Ectodermal cell (in vitro differentiated cells): ENCODE results near the gene NT5E.

ENCODE experiments used
- H3K27ac ChIP-seq: 2 replicates; pipeline ENCODE4 v1.7.0; 2013; ENCODE audit warnings: mild to moderate bottlenecking, low read depth, low read length; ENCODE audit not compliant: insufficient read depth, poor library complexity, severe bottlenecking
- H3K27me3 ChIP-seq: 2 replicates; pipeline ENCODE4 v1.7.0; 2013; ENCODE audit warnings: mild to moderate bottlenecking, low read length; ENCODE audit not compliant: insufficient read depth, control insufficient read depth, poor library complexity, severe bottlenecking
- H3K36me3 ChIP-seq: one replicate; pipeline ENCODE4 v1.7.0; 2013; ENCODE audit warnings: low read length; ENCODE audit not compliant: control insufficient read depth, insufficient read depth
- H3K4me1 ChIP-seq: one replicate; pipeline ENCODE4 v1.7.0; 2013; ENCODE audit warnings: low read length; ENCODE audit not compliant: control insufficient read depth, insufficient read depth
- H3K4me3 ChIP-seq: 2 replicates; pipeline ENCODE4 v1.7.0; 2013; ENCODE audit warnings: low read depth, low read length, control low read depth; ENCODE audit not compliant: insufficient read depth
- H3K9me3 ChIP-seq: 2 replicates; pipeline ENCODE4 v1.7.0; 2013; ENCODE audit warnings: mild to moderate bottlenecking, low read length, moderate library complexity; ENCODE audit not compliant: control insufficient read depth
- WGBS, 2 experiments: methylation state at CpG; one replicate each; pipeline ENCODE4 v1.1.7; 2013; ENCODE audit warnings: missing lambda C conversion rate in 2 of 2; 5-methylcytosine and 5-hydroxymethylcytosine counted together

The NT5E gene

GRCh38 chr6:85537055-85537494, 87.2 kb downstream of the NT5E start:
- Histone ChIP-seq H3K4me1 (no peaks in the 10 kb centered on the region), H3K9me3 (no peaks in the 10 kb centered on the region), H3K4me3 (no peak overlapping the region), H3K27me3 (no peaks in the 10 kb centered on the region), H3K36me3 (no peaks in the 10 kb centered on the region), H3K27ac (no peak overlapping the region)
- 95% methylated on average over 2 of the region's 2 CpGs; no CpG with 5 or more reads in 1 of the 2 experiments for WGBS, 2 experiments

GRCh38 chr6:85544776-85545175, 94.9 kb downstream of the NT5E start:
- 96 to 97% methylated on average over 1 of the region's 1 CpG for WGBS, 2 experiments
- Histone ChIP-seq H3K27me3 (no peaks in the 10 kb centered on the region), H3K27ac (no peak overlapping the region), H3K36me3 (no peaks in the 10 kb centered on the region), H3K4me1 (no peaks in the 10 kb centered on the region), H3K9me3 (no peaks in the 10 kb centered on the region), H3K4me3 (no peak overlapping the region)
